Islet of Langerhans (tissue), 1 donor: ENCODE results near the gene EDAR.

Source experiments
- FAIRE-seq: peaks from one replicate; lab custom pipeline; 2011; peaks lifted over from hg19 to GRCh38; lab: Jason Lieb, UNC

Gene EDAR

GRCh38 chr2:109001201-109001600 lies 12.2 kb upstream of the EDAR start:
- no peak for FAIRE-seq

- no peak for FAIRE-seq
Observed at GRCh38 chr2:109000738-109001137, 11.7 kb upstream of the EDAR start.

DNA sequence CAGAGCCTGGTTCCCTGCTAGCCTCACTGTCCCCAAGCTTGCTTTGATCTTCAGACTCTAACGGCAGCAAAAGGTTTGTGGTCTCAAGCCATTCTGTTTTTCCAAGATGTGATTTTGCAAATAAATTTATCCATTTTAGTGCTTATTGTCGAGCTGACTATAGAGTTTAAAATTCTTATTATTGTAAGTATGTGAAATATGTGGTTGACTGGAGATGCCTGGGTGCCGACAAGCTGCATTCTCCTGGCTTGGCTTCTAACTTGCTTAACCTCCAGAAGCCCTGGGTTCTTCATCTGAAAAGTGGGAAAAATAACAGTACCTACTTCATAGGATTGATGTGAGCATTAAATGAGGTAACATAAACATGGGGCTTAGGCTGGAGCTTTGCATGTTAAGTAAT lies 9.9 kb upstream of the EDAR start:
- FAIRE-seq, result no peak

DNA sequence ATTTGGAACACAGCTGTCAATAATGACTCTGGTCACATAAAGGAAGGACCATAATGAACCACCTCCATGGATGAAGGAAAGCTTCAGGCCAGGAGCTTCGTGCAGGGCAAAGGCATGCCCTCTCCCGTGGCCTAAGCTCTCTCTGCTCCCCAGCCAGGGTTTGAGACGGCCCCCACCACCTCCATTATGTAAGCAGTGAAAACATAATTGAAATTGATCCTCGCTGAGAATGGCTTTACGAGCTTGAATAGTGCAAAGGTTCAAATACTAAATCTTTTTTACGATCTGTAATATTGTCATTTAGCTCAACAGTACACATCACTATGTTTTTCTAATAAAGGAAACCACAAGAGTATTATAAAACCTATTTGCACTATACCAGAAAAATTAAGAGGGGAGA lies 5.2 kb upstream of the EDAR start:
- no peak for FAIRE-seq

DNA sequence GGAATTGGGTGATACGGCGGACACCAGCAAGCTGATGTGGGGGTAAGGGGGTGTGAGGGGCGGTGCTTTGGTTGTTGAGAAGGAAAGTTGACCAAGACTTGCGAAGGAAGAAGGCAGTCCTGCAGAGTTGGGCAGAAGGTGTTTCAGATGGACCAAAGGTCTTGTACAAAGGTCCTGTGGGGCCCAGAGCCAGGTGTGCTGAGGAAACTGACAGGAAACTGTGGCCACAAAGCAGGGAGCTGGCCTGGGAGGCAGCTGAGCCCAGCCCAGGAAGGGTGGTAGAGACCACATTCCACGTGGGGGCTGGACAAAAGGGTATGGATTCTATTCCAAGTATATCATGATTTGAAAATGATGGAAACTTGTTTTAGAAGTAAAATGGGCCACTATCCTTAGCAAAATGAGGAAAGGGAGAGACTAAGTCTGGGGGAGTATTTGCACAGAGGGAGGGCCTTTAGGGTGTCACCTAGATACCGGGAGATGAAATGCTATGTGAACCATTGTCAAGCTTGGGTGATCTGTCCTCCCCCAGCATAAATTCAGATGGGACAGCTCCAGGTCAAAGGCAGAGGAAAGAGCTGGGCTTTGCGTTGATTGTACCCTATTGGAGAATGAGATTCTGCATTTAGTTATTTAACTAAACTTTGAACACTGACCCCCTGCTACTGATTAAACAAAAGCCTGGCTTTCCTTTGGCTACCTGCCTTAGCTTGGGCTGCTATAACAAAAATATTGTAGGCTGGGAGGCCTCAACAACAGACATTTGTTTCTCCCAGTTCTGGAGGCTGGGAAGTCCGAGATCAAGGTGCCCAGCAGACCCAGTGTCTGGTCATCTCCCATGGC lies 4.3 kb upstream of the EDAR start:
- no peak for FAIRE-seq

GRCh38 chr2:108988076-108988795 lies 784 bp downstream of the EDAR start:
- no peak for FAIRE-seq

DNA sequence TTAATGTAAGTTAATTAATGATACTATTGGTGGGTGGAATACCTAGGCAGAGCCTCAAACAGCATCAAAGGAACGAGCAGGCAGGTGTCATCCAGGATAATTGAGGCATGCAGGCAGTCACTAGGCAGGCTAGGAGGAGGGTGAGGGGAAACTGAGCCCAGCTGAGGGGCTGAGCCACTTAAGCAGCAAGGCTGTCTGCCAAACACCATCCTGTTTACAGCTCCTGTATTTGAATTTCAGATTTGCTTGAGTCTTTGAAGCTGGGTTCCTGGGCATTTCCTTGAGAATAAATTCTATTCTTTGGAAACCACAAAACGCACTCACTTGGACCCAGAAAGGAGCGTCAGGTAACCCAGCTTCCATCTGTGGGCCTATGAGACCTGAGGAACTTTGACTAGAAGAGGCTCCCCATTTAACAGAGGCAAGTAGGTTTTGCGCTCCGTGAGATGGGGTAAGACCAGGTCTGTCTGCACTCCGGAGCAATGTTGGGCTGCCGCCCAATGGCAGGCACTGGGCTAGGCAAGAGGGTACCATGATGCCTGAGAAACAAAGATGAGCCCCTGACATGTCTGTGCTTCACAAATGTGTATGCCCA lies 2.0 kb downstream of the EDAR start:
- no peak for FAIRE-seq

GRCh38 chr2:108983610-108984009 lies 5.4 kb downstream of the EDAR start:
- FAIRE-seq, result no peak

GRCh38 chr2:108983061-108983460 lies 6.0 kb downstream of the EDAR start:
- FAIRE-seq, result no peak

DNA sequence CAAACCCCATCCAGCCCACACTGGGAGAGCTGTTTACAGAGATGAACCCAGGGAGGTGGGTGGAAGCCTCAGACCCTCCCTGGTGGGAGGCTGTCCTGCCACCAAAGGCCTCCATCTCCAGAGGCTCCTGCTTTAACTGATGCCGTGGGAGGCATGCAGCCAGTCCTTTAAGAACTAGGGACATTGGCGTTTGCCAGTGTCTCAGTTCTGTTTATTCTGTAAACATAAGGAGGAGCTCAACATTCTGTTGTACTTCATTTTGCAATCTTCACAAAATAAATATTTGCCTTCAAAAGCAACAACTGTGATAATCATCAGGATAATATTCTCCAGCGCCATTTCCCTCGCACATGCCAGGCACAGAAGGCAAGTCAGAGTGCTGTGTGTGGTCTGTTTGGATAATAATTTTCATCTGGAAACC lies 6.8 kb downstream of the EDAR start:
- FAIRE-seq, result no peak

DNA sequence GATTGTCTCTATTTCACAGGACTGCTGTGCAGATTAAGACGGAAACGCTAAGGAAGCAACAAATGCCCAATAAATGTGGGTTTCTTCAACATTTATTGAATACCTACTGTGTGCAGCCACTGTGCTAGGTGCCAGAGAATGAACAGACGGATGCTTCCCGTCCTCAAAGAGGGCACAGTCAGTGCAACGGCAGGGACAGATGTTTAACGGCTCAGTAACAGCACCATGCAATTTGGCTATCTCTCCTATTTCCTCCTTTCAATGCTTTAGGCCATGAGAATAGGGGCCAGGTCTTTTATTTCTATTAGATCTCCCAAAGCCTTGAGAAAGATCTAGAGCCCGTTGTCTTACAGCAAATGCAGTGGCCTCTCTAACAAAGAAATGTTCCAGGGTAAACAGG lies 7.2 kb downstream of the EDAR start:
- no peak for FAIRE-seq

GRCh38 chr2:108980076-108980475 lies 8.9 kb downstream of the EDAR start:
- no peak for FAIRE-seq

DNA sequence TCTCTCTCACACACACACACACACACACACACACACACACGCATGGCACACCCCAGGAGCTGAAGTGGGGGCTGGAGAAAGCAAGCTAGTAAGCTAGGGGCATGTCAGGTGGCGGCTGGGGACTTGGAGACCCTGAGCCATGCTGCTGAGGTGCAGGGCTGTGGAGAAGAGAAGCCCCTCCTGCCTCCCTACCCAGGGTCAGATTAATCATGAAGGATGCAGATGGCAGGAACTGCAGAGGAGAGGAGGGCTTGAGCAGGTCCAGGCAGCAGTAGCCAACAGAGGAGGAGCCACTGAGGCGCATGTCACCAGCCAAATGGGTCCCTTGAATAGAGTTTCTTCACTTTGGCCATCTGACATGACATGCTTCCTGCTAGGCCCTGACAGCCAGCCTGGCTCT lies 9.6 kb downstream of the EDAR start:
- FAIRE-seq, result no peak

GRCh38 chr2:108978709-108979111 lies 10.3 kb downstream of the EDAR start:
- FAIRE-seq, result no peak

GRCh38 chr2:108975613-108976435 lies 13.2 kb downstream of the EDAR start:
- no peak for FAIRE-seq

GRCh38 chr2:108974674-108975073 lies 14.3 kb downstream of the EDAR start:
- FAIRE-seq, result no peak

DNA sequence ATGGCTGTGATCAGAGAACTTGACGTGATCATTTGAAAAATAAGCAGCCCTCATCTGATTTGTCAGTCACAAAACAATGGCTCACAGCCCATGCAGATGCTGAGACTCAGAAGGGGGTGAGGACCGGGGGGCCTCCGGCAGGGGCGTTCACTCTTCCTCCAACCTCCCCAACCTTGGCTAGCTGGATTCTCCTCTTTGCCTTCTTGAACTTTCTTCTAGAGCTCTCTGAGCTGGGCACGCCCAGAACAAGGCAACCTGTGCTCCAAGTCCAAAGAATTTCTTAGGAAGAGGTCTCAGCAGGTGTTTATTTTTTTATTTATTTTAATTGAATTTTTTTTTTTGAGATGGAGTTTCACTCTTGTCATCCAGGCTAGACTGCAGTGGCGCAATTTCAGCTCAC lies 16.4 kb downstream of the EDAR start:
- FAIRE-seq, result no peak

- FAIRE-seq, result no peak
Observed at GRCh38 chr2:108971661-108972566, 17.1 kb downstream of the EDAR start.

- no peak for FAIRE-seq
Observed at GRCh38 chr2:108970369-108970768, 18.7 kb downstream of the EDAR start.

DNA sequence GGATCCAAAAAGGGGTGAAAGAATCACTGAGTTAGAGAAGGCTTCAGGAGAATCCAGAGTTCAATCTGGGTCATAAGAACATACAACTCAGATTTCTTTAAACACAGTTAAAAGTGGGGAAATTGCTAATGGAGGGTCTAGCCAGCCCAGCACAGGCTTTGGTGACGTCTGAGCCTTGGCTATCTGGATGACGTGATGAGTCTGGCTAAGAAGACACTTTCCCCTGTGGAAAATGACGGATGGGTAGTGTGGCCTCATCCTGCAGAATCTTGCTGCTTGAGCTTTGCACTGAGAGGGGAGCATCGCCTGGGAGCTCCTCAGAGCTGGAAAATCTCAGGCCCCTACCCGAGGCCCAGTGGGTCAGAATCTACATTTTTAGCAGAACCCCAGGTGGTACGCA lies 19.2 kb downstream of the EDAR start:
- no peak for FAIRE-seq

DNA sequence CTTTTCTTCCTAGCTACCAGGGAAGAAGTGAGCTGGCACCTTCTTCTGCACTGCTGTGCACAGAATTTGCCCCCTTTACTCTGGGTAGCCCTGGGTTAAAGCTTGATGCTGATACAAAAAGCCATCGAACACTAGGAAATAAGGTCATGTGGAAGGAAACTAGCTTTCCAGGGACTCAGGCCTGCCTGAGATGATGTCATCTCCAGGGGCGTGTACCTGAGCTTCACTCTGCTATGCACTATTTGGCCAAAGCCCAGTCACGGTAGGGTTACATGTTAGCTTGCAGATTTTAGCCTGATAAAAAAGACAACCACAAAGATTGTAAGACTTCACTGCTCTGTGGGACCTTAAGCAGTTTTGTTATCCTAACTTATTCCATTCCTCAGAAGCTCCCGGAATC lies 20.4 kb downstream of the EDAR start:
- FAIRE-seq, result no peak
